Loucy (cell line): ENCODE results near the gene EZH2.

Experiments used
- H2AFZ ChIP-seq: fragments of 200-600 bp; sonication (generic); 2 replicates; pipeline ENCODE4 v1.6.0; 2016; ENCODE audit warnings: antibody characterized with exemption, mild to moderate bottlenecking, low read length, moderate library complexity
- H3F3A ChIP-seq: fragments of 200-600 bp; 2 replicates; pipeline ENCODE4 v1.6.0; 2016; ENCODE audit warnings: antibody characterized with exemption, low read depth, mild to moderate bottlenecking
- H3K27me3 ChIP-seq: fragments of 200-600 bp; sonication (generic); 2 replicates; pipeline ENCODE4 v1.6.1; 2014; ENCODE audit warnings: low read length, mild to moderate bottlenecking; ENCODE audit not compliant: insufficient read depth, poor library complexity, severe bottlenecking
- H3K36me3 ChIP-seq: fragments of 200-600 bp; sonication (generic); 2 replicates; pipeline ENCODE4 v1.6.1; 2016; ENCODE audit warnings: low read length; ENCODE audit not compliant: insufficient read depth
- H3K4me1 ChIP-seq: fragments of 200-600 bp; sonication (generic); 2 replicates; pipeline ENCODE4 v1.5.1; 2014; ENCODE audit warnings: low read length, mild to moderate bottlenecking; ENCODE audit not compliant: insufficient read depth, poor library complexity, severe bottlenecking
- H3K4me2 ChIP-seq: fragments of 200-600 bp; sonication (generic); 2 replicates; pipeline ENCODE4 v1.6.0; 2014; ENCODE audit warnings: antibody characterized with exemption, low read length, low read depth, mild to moderate bottlenecking; ENCODE audit not compliant: poor library complexity, severe bottlenecking
- H3K4me3 ChIP-seq: fragments of 200-600 bp; sonication (generic); 2 replicates; pipeline ENCODE4 v1.5.1; 2014; ENCODE audit warnings: low read length, mild to moderate bottlenecking, mixed read lengths; ENCODE audit not compliant: poor library complexity, severe bottlenecking
- H3K79me2 ChIP-seq: fragments of 200-600 bp; sonication (generic); 2 replicates; pipeline ENCODE4 v1.6.1; 2014; ENCODE audit warnings: low read length; ENCODE audit not compliant: insufficient read depth
- H3K9ac ChIP-seq: fragments of 200-600 bp; sonication (generic); 2 replicates; pipeline ENCODE4 v1.6.0; 2014; ENCODE audit warnings: mild to moderate bottlenecking, low read depth, low read length, moderate library complexity; ENCODE audit not compliant: poor library complexity, severe bottlenecking
- H3K9me2 ChIP-seq: fragments of 200-600 bp; sonication (generic); replicated peaks from 2 replicates; pipeline ENCODE4 v1.6.1; 2016; ENCODE audit warnings: low read depth, low read length, mixed read lengths
- H3K9me3 ChIP-seq: fragments of 200-600 bp; sonication (generic); 2 replicates; pipeline ENCODE4 v1.6.1; 2014; ENCODE audit warnings: mild to moderate bottlenecking, antibody characterized with exemption, low read length, low read depth; ENCODE audit not compliant: insufficient read depth
- H4K20me1 ChIP-seq: fragments of 200-600 bp; sonication (generic); 2 replicates; pipeline ENCODE4 v1.6.0; 2014; ENCODE audit warnings: antibody characterized with exemption, low read length, mild to moderate bottlenecking; ENCODE audit not compliant: insufficient read depth, poor library complexity, severe bottlenecking
- EZH2phosphoT487 ChIP-seq: fragments of 200-600 bp; IDR thresholded peaks from 2 replicates; pipeline ENCODE4 v1.6.1; 2018; ENCODE audit warnings: antibody characterized with exemption, mild to moderate bottlenecking, moderate library complexity, borderline replicate concordance
- TF ChIP-seq, protein P1 (sequence below): fragments of 200-600 bp; sonication (generic); conservative IDR thresholded peaks from 2 replicates; pipeline ENCODE4 v1.5.1; 2014; ENCODE audit warnings: mild to moderate bottlenecking, antibody characterized with exemption, low read length

Gene EZH2

DNA sequence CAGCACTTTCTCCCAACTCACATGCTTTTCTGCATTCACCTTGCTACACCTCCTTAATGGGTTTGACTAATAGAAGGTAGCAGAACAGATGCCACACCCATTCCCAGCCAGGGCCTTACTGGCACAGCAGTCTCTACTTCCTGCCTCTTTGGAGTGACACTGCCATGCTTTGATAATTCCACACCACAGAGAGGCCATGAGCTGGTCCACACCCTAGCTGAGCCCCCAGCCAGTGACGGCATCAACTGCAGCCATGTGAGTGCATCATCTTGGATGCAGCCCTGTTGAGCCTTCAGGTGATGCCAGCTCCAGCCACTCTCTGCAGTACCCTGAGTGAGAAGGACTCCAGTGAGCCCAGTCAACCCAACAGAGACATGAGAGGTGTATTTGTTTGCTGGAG, 27.5 kb upstream of the EZH2 start:
- Histone ChIP-seq H3F3A (no peaks in the 10 kb centered on the region), H3K4me3 (no peak overlapping the region), H3K9me3 (no peaks in the 10 kb centered on the region), H3K9ac (no peak overlapping the region), H3K36me3 (no peaks in the 10 kb centered on the region), H3K27me3 (peaks cover 29% of the 10 kb centered on the region), H3K9me2 (no peaks in the 10 kb centered on the region), H3K4me1 (peaks cover 11% of the 10 kb centered on the region), H3K4me2 (no peak overlapping the region), H3K79me2 (no peaks in the 10 kb centered on the region), H2AFZ (no peak overlapping the region), H4K20me1 (no peaks in the 10 kb centered on the region)
- TF ChIP-seq EZH2phosphoT487: no peak
- TF ChIP-seq, protein P1, sequence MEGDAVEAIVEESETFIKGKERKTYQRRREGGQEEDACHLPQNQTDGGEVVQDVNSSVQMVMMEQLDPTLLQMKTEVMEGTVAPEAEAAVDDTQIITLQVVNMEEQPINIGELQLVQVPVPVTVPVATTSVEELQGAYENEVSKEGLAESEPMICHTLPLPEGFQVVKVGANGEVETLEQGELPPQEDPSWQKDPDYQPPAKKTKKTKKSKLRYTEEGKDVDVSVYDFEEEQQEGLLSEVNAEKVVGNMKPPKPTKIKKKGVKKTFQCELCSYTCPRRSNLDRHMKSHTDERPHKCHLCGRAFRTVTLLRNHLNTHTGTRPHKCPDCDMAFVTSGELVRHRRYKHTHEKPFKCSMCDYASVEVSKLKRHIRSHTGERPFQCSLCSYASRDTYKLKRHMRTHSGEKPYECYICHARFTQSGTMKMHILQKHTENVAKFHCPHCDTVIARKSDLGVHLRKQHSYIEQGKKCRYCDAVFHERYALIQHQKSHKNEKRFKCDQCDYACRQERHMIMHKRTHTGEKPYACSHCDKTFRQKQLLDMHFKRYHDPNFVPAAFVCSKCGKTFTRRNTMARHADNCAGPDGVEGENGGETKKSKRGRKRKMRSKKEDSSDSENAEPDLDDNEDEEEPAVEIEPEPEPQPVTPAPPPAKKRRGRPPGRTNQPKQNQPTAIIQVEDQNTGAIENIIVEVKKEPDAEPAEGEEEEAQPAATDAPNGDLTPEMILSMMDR: no peak

DNA sequence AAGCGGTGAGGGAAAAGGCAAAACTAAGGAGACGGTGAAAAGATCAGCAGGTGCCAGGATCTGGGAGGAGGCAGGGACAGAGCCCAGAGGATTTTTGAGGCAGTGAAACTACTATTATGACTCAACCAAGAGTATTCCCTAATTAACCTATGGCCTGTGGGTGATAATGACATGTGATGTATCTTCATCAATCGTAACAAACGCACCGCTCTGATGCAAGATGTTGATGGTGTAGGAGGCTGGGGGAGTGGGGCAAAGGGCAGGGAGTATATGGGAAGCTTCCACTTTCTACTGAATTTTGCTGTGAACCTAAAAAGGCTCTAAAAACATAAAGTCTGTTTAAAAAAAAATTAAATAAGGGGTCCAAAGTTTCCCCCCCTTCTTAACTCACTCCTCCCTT, 25.5 kb upstream of the EZH2 start:
- TF ChIP-seq, protein P1: no peak
- TF ChIP-seq EZH2phosphoT487: no peak

DNA sequence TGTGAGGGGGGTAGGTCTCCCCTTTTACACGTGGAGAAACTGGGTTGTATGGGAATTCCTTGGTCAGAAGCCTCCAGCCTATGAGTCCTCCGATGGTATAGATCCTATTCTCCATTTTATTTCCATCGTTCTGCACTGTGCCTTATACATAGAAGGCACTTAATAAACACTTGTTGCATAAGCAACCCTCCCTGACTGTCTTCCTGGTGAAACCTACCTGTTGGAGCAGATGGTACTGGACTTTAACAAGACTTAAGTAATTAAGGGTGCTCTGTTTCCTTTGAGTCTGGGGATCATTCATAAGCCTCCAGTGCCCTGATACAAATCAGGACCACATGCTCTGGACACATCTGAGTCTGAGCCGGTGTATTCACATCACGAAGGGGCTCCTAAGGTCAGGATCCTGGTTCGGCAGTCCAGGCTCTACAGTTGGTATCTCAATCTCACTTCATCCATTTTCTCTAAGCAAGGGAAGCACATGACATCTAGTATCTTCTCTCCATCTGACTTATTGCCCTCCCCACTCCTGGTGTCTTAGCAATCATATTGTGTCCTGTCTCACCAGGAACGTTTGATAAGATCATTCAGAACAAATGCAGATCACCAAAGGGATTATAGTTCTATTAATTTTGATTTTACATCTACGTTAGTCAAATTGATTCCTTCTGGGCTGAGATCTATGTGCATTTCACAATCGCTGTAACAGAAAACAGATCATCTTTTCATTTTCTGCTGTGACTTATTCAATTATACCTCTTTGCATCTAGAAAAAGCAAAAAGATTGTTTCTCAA, 22.8 kb upstream of the EZH2 start:
- Histone ChIP-seq H4K20me1 (no peaks in the 10 kb centered on the region), H3K9ac (no peak overlapping the region), H3K9me3 (no peaks in the 10 kb centered on the region), H3K4me1 (no peaks in the 10 kb centered on the region), H3K79me2 (no peaks in the 10 kb centered on the region), H3K9me2 (no peaks in the 10 kb centered on the region), H3K4me2 (no peak overlapping the region), H3F3A (no peaks in the 10 kb centered on the region), H3K36me3 (no peaks in the 10 kb centered on the region), H3K27me3 (peaks cover 21% of the 10 kb centered on the region), H3K4me3 (no peak overlapping the region), H2AFZ (no peak overlapping the region)
- TF ChIP-seq, protein P1: no peak
- TF ChIP-seq EZH2phosphoT487: no peak

More for the DNA sequence above, 25.5 kb upstream of the EZH2 start:
- H3K4me3 ChIP-seq: no peak overlapping the region
- H3K4me2 ChIP-seq: no peak overlapping the region
- peaks cover 11% of the 10 kb centered on the region for H3K4me1 ChIP-seq
- H3K36me3 ChIP-seq: no peaks in the 10 kb centered on the region
- no peaks in the 10 kb centered on the region for H3K9me3 ChIP-seq
- H3K27me3 ChIP-seq: peaks cover 27% of the 10 kb centered on the region
- H3K79me2 ChIP-seq: no peaks in the 10 kb centered on the region
- no peaks in the 10 kb centered on the region for H4K20me1 ChIP-seq
- no peaks in the 10 kb centered on the region for H3K9me2 ChIP-seq
- no peak overlapping the region for H2AFZ ChIP-seq
- no peaks in the 10 kb centered on the region for H3F3A ChIP-seq
- H3K9ac ChIP-seq: no peak overlapping the region
